SK-N-SH (cell line): ENCODE data around the gene TRIP13. TPM values are rescaled to one million over a fixed set of nuclear protein-coding genes. Genes with fewer than 3 reads are reported as not detected.

ENCODE experiments used
- CTCF ChIA-PET: fragments of 300-600, 350-600 bp; formaldehyde crosslinking; extraction: SDS; loops from one replicate; lab custom pipeline; 2021; lab: Yijun Ruan, JAX
- POLR2A ChIA-PET: fragments of 350-600 bp; sonication (Branson Sonifier 250); formaldehyde crosslinking; extraction: SDS; loops from one replicate; lab custom pipeline; 2020; ENCODE audit warnings: antibody characterized with exemption, inconsistent platforms; lab: Yijun Ruan, JAX
- DNase-seq: peaks from one replicate; pipeline ENCODE4 v3.0.0; 2012
- H2AFZ ChIP-seq: fragments of 200-600 bp; sonication (generic); 2 replicates; pipeline ENCODE4 v1.8.1; 2016; ENCODE audit warnings: antibody characterized with exemption, mild to moderate bottlenecking, low read depth
- H3F3A ChIP-seq: fragments of 200-600 bp; sonication (generic); replicated peaks from 2 replicates; pipeline ENCODE3; 2016; ENCODE audit warnings: antibody characterized with exemption, mild to moderate bottlenecking; ENCODE audit not compliant: insufficient read depth
- H3K27ac ChIP-seq, 2 experiments: fragments of 200-500 bp in 1 of 2; fragments of 200-600 bp in 1 of 2; sonication (Bioruptor generic) in 1 of 2; sonication (generic), shearing (Covaris generic) in 1 of 2; 2 replicates each; pipeline versions ENCODE4 v1.5.1 to v1.6.1; 2014 to 2016; ENCODE audit warnings: low read depth in 2 of 2, inconsistent platforms in 1 of 2, low read length in 1 of 2, mild to moderate bottlenecking in 1 of 2, mixed read lengths in 1 of 2
- H3K27me3 ChIP-seq: fragments of 200-600 bp; sonication (generic), shearing (Covaris generic); 2 replicates; pipeline ENCODE4 v1.6.1; 2016; ENCODE audit warnings: mixed run types; ENCODE audit not compliant: insufficient read depth
- H3K36me3 ChIP-seq, 2 experiments: fragments of 200-500 bp in 1 of 2; fragments of 200-600 bp in 1 of 2; sonication (Bioruptor generic) in 1 of 2; sonication (generic) in 1 of 2; replicated peaks in 1 of 2; 2 replicates each; pipeline versions ENCODE3 to v1.5.1; 2014 to 2016; ENCODE audit warnings: low read length in 1 of 2, mild to moderate bottlenecking in 1 of 2; ENCODE audit not compliant: insufficient read depth in 2 of 2, control insufficient read depth in 1 of 2
- H3K4me1 ChIP-seq, 2 experiments: fragments of 200-500 bp in 1 of 2; fragments of 200-600 bp in 1 of 2; sonication (Bioruptor generic) in 1 of 2; sonication (generic), shearing (Covaris generic) in 1 of 2; 2 replicates each; pipeline versions ENCODE4 v1.5.1 to v1.6.1; 2014 to 2016; ENCODE audit warnings: low read depth in 1 of 2, low read length in 1 of 2, mixed run types in 1 of 2; ENCODE audit not compliant: insufficient read depth in 2 of 2, control insufficient read depth in 1 of 2
- H3K4me2 ChIP-seq: fragments of 200-600 bp; sonication (generic), shearing (Covaris generic); 2 replicates; pipeline ENCODE4 v1.6.1; 2017; ENCODE audit warnings: mixed run types
- H3K4me3 ChIP-seq, 2 experiments: fragments of 200-500 bp in 1 of 2; fragments of 200-600 bp in 1 of 2; sonication (Bioruptor generic) in 1 of 2; sonication (generic), shearing (Covaris generic) in 1 of 2; 2 replicates each; pipeline versions ENCODE4 v1.5.1 to v1.8.1; 2014 to 2016; ENCODE audit warnings: low read depth in 2 of 2, inconsistent platforms in 1 of 2, low read length in 1 of 2, mild to moderate bottlenecking in 1 of 2, mixed read lengths in 1 of 2, moderate library complexity in 1 of 2
- H3K79me2 ChIP-seq: fragments of 200-600 bp; sonication (generic); 2 replicates; pipeline ENCODE4 v1.8.1; 2017; ENCODE audit warnings: mild to moderate bottlenecking; ENCODE audit not compliant: insufficient read depth
- H3K9ac ChIP-seq: fragments of 200-600 bp; sonication (generic); 2 replicates; pipeline ENCODE4 v1.6.1; 2017; ENCODE audit warnings: mixed run types
- H3K9me2 ChIP-seq: fragments of 200-600 bp; sonication (generic); 2 replicates; pipeline ENCODE4 v1.6.1; 2017; ENCODE audit warnings: mixed run types
- H3K9me3 ChIP-seq: fragments of 200-600 bp; sonication (generic); 2 replicates; pipeline ENCODE4 v1.6.1; 2017; ENCODE audit warnings: mixed run types, mild to moderate bottlenecking, moderate library complexity
- H4K20me1 ChIP-seq: fragments of 200-600 bp; sonication (generic); 2 replicates; pipeline ENCODE4 v1.6.1; 2017; ENCODE audit warnings: mild to moderate bottlenecking, mixed run types; ENCODE audit not compliant: insufficient read depth
- CHD2 ChIP-seq: fragments of 150-350 bp; IDR thresholded peaks from 2 replicates; pipeline ENCODE4 v1.6.1; 2018; ENCODE audit warnings: low read length; ENCODE audit not compliant: partially characterized antibody
- IRF3 ChIP-seq: fragments of 150-350 bp; IDR thresholded peaks from 2 replicates; pipeline ENCODE4 v1.6.1; 2016; ENCODE audit warnings: mild to moderate bottlenecking, low read depth, low read length
- MAX ChIP-seq: IDR thresholded peaks from 2 replicates; pipeline ENCODE4 v1.4.0; 2012; ENCODE audit warnings: low read depth
- MEF2A ChIP-seq: IDR thresholded peaks from 2 replicates; pipeline ENCODE4 v1.4.0; 2012; ENCODE audit warnings: low read depth, borderline replicate concordance
- NFIC ChIP-seq: IDR thresholded peaks from 2 replicates; pipeline ENCODE4 v1.4.0; 2012; ENCODE audit warnings: borderline replicate concordance
- RCOR1 ChIP-seq: fragments of 150-350 bp; IDR thresholded peaks from 2 replicates; pipeline ENCODE4 v1.6.1; 2017; ENCODE audit warnings: antibody characterized with exemption, low read length
- RFX5 ChIP-seq: IDR thresholded peaks from 2 replicates; pipeline ENCODE4 v1.6.1; 2012; ENCODE audit warnings: mild to moderate bottlenecking, improper control_type of control experiment, low read length
- TCF12 ChIP-seq: IDR thresholded peaks from 2 replicates; pipeline ENCODE4 v1.4.0; 2012
- USF1 ChIP-seq: IDR thresholded peaks from 2 replicates; pipeline ENCODE4 v1.4.0; 2012; ENCODE audit warnings: low read depth, borderline replicate concordance
- WGBS: methylation state at CpG from one replicate; pipeline ENCODE4 v1.1.6; 2017; ENCODE audit warnings: low lambda C conversion rate; 5-methylcytosine and 5-hydroxymethylcytosine counted together
- polyA plus RNA-seq, 3 experiments: library from polyadenylated mRNA; depleted of rRNA; stranded (reverse); fragments of >200 nt; gene quantifications; 2 replicates each; pipeline ENCODE4 v1.2.3, GENCODE V29; 2012

Gene TRIP13
- polyA plus RNA-seq, 1 of the 3 experiments (the other 2 are of a cell fraction) = 24.1 TPM

GRCh38 chr5:886036-886435, 6.6 kb upstream of the TRIP13 start:
- CTCF ChIA-PET = interaction anchor here (1.3 to 1.6 kb wide), 2 partner anchors 17 to 215 kb away, joined by 3 to 4 read pairs; no protein-coding TSS in a partner anchor

GRCh38 chr5:886716-887325, 5.9 kb upstream of the TRIP13 start:
- H2AFZ ChIP-seq = no peak overlapping the region
- CTCF ChIA-PET = interaction anchor here (1.1 to 1.6 kb wide), 3 partner anchors 16 to 217 kb away, joined by 3 to 4 read pairs (median 3); no protein-coding TSS in a partner anchor
- no peak for DNase-seq
- H3K27me3 ChIP-seq = no peaks in the 10 kb centered on the region
- no peak overlapping the region for H3K4me2 ChIP-seq
- TF ChIP-seq USF1 = no peak
- TF ChIP-seq MEF2A = no peak
- TF ChIP-seq TCF12 = no peak
- TF ChIP-seq RFX5 = no peak
- TF ChIP-seq, all 33 proteins: peak for 0
- WGBS = 96% methylated on average over 15 of the region's 26 CpGs
- Histone ChIP-seq H3K9me3 (no peaks in the 10 kb centered on the region), H3K27ac (no peak overlapping the region), H3K36me3 (peaks cover 72 to 74% of the 10 kb centered on the region in 2 experiments), H3K9me2 (no peaks in the 10 kb centered on the region), H4K20me1 (peaks cover 33% of the 10 kb centered on the region), H3K79me2 (peaks cover 90% of the 10 kb centered on the region), H3K9ac (no peak overlapping the region), H3F3A (peaks cover 5% of the 10 kb centered on the region), H3K4me1 (peaks cover 5 to 13% of the 10 kb centered on the region in 2 experiments; a peak in 2 of 4 replicates), H3K4me3 (no peak overlapping the region)
- POLR2A ChIA-PET = no interaction called here

More at GRCh38 chr5:886036-886435, 6.6 kb upstream of the TRIP13 start:
- TF ChIP-seq CHD2 (no peak), MAX (no peak), IRF3 (no peak), RCOR1 (no peak), NFIC (no peak)
- Histone ChIP-seq H3K27ac (no peak overlapping the region), H3K36me3 (peaks cover 76 to 81% of the 10 kb centered on the region in 2 experiments), H3K9ac (no peak overlapping the region), H3K4me1 (peaks cover 5 to 10% of the 10 kb centered on the region in 2 experiments; a peak in 2 of 4 replicates), H3K27me3 (no peaks in the 10 kb centered on the region), H2AFZ (no peak overlapping the region), H3K79me2 (peaks cover 90% of the 10 kb centered on the region), H4K20me1 (peaks cover 37% of the 10 kb centered on the region), H3K4me2 (no peak overlapping the region), H3K9me2 (no peaks in the 10 kb centered on the region), H3K4me3 (no peak overlapping the region), H3F3A (peaks cover 5% of the 10 kb centered on the region), H3K9me3 (no peaks in the 10 kb centered on the region)
- 92% methylated on average over 11 of the region's 13 CpGs for WGBS
- DNase-seq = no peak
- POLR2A ChIA-PET = no interaction called here
